Measurements from ENCODE around the gene IMP3.

IMP3 gene

DNA sequence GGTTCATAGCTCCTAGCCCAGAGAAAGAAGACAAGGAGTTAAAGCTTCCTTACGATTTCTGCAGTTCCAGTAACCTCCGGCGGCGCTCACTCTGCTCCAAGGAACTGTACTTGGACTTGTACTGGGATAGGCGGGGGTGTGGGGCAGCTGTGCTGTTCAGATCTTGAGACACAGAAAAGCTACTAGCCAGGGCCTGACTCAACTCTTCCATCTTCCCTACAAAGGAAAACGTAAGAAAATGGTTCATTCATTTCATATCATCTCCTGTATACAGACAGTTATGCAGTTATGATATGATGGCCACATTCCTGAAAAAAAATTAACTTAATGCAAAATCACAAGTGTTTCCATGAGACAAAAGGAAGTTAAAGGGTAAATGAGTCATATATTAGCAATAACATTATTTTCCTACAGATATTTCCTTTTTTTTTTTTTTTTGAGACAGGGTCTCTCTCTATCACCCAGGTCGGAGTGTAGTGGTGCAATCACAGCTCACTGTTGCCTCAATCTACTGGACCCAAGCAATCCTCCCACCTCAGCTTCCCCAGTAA lies 19.1 kb downstream of the IMP3 start:
- no peak for DNase-seq

DNA sequence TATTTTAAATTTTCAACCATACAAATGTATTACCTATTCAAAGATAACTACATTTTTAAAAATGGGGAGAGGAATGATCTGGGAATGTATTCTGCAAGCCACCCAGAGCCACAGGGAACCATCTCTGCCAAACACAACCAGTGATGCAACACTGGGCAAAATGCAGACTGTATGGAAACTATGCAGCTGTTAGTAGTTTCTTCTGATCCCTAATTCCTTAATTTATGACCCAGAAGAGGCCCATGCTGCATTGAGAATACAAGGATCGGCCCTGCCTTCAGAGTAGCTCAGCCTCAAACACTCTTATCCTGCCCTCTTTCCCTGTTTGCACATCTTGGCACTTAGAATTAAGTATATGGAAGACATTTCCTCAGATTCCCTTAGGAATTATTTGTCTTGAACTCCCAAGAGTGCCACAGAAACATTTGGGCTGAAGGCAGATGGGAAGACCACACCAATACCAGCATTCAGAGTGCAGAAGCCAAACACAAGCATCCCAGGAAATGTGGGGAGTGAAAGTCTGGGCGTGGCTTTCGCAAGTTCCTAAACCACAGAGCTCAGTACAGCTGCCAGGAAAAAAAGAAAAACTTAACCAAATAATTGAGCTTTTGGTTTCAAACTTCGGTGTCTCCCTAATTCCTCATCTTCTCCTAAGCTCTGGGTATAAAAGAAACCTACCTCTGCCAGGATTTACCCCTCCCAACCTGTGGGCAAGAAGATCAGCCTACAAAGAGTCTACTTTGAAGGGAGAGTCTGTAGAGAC lies 19.8 kb downstream of the IMP3 start:
- no peak for DNase-seq

DNA sequence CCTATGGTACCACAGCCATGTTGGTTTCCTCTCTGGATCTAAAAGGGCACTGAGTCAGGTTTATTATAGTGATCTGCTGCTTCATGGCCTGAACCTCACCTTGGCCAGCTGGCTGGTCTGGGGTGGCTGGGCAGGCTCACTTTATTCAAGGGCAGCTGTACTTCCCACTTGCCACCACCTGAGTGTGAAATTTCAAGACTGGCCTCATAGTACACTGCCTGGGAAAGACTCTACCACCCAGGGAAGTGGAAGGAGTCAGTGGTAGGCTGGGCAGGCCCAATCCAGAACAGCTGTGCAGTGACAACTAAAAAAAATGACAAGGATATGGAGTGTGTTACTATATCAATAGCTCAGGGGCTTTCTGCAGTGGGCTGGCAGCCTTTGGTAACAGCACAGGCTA lies 23.3 kb downstream of the IMP3 start:
- no peak for DNase-seq

DNA sequence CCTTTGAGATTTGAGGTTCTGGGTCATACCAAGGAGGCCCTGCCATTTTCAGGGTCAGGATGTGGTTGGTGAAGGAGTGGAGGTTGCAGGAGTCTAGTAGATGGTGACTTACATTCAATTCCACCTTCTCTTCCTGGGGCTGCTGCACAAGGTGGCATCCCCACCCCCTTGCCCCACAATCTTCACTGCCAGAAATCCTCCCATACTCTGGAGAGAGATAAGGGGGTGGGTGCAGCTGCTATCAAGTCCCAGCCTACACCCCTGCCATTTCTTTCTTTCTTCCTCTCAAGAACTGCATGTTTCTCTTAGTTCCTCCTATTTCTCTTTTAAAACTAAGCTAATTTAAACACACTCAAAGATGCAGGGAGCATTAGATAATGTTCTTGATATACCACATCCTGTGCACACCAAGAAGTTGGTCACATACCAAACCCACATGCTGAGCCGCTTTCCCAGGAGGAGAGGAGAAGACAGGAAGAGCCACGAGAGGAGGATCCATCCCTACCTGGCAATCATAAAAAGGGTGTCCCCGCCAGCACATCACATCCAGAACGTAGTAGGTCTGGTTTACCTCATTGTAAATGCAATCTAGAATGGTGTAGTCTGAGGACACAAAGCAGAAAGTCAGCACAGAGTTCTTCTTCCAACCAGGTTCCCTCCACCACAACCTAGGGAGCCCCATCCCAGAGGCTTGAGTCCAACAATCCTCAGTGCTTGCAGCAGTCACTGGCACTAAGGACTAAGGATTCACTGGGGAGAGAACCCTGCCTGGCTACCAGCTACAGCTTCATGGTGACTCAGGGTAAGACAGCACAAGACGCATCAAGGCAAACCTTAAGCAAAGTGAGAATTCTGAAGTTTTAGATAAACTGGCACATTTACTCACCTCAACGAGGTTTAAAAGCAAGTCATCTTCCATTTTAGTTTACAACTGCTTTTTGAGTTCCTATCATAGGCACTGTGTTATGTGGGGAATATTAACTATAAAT lies 33.0 kb downstream of the IMP3 start:
- no peak for DNase-seq

DNA sequence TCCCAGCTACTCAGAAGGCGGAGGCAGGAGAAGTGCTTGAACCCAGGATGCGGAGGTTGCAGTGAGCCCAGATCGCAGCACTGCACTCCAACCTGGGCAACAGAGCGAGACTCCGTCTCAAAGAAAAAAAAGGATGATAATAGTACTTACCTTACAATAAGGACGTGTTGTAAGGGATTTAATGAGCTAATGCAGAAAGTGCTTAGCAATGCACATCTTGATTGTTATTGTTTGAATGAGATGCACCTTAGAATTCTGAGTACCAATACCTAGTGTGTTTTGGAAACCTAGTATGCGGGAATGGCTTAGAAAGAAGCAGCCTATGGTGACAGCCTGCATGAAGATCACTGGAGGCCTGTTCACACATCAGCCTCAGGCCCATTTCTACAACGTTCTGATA lies 34.0 kb downstream of the IMP3 start:
- no peak for DNase-seq

DNA sequence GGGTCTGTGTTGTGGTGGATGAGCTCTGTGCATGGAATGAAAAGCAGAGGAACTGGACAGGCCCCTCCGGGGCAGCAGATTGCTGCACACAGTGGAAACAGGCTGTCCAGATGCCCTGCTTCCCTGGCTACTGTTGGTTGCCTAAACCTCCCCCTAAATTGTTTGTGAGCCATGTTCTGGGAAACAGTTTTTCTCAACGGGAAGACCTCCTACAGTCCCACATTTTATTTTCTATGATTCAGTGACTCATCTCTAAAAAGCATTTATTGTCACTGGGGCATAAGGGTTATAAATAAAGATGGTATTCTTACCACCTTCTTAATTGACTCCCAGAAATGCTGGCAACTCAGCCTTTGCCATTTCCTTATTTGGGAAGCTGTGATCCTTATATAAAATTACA lies 40.6 kb downstream of the IMP3 start:
- DNase-seq: no peak

DNA sequence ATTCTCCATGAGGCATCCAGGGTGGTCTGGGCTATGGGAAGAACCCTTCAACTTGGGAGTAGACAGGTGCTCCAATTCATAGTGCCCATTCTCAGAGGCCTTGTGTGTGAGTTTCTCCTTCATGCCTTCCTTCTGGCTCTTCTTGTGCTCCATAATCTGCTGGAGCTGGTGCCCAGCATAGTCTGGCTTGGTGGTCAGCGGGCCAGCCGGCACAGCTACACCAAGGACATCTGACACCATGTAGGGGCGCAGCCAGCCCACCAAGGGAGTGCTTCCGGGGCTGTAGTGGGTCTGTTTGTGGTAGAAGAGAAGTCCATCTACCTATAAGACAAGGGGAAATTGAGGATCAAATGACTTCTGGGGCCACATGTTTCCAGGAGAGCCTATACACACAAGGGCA lies 41.7 kb downstream of the IMP3 start:
- DNase-seq: no peak

DNA sequence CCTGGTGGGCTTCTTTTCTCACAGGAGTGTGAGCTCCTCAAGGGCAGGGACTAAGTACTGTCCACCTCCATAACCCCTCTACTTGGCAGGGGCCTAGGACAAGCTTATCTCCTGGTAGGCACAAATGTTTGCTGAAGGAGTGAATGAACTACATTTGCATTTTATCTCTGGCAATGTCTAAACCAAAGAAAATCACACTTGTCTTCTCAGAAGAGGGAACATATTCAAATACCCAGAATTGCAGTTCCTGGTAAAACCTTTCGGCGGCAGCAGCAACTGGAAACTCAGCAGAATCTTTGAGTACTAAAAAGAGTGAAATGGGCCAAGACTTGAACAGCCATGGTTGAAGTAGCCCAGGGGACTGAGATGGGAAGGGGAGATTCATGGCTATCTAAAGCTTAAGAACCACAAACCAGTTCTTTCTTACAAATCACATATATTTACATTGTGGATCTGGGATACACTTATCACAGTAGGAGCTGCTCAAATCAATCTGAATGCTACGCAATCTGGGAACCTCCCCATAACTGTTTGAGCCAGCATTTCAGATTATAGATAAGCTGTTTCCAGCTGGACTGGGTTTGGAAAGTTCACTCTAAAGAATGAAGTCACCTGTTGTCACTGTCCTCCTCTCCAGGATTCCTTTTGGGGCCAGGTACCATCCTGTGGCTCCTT lies 42.2 kb downstream of the IMP3 start:
- no peak for DNase-seq

DNA sequence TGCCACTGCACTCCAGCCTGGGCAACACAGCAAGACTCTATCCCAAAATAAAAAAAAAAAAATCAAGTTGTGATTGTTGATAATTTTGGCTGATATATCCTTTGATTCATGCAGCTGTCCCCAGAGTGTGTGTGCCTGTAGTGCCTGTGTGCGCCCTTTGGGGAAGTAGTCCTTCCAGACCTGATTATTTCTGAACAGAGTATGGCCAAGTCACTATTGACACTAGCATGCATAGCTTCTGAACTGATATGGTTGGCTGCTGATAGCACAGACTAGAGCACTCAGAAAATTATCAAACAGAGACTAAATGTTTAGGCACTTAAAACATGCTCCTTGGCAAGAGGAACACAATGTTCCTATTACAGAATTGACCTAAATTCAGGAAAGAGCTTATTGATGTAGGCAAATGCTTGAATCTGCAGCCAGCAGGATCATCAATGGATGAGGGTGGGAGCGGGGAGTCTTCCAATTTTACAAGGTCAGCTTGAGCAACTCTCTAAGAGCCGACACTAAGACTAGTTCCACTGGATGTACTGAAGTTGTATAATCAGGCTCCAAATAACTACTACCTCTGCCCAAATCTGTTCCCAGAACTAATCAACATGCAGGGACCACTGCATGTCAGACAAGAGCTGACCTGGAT lies 43.2 kb downstream of the IMP3 start:
- no peak for DNase-seq

DNA sequence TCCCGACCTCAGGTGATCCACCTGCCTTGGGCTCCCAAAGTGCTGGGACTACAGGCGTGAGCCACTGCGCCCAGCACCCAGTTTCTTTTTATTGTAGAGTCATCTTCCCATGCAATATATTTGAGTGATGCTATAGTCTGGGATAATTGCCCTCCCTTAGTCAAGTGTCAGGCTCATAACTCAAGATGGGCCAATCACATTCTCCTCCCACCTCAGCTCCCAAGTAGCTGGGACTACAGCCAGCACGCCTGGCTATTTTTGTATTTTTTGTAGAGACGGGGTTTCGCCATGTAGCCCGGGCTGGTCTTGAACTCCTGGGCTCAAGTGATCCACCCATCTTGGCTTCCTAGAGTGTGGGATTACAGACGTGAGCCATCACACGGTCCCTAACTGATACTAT lies 45.7 kb downstream of the IMP3 start:
- no peak for DNase-seq

DNA sequence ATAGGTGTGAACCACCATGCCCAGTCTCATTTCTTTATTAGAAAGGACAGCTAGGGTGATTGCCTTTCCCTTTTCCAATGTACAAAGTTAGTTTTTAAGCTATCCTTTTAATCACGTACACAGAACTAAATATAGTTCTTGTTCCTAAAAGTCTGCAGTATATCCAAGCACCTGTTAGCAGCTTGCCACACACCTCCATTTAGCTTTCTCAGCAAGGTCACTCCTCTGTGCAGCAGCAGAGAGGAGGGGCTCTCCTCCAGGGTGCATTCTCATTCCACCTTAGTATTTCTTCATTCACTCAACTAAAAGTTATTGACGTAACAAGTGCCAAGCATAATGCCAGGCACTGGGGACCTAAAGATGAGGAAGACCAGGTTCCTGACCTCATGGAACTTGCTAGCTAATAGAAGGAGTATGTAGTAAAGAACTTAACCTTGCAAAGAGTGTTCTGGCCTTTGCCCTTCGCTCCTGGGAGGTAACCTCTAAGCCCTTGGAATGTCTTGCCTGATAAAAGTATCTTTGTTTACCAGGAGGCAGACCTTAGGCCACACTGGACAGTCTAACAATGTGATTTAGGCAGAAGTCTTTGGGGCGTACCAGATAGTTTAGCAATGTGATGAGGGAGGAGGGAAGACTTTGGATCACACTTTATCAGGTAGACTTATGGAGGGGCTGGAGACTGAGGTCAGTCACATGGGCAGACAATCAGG lies 48.2 kb downstream of the IMP3 start:
- no peak for DNase-seq

DNA sequence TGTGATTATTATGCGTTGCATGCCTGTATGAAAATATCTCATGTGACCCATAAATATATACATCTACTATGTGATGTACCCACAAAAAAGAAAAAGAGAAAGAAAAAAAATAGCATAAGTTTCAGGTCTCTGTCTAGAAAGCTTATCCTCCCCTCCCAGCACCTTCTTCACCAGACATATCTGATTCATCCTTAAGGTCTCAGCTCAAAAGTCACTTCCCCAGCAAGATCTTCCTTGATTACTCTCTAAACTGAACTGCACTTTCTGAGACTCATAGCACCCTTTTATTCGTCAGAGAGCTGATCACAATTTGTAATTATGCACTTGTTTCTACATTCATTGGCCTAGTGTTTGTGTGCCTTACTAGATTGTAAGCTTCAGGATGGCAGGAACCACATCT lies 49.8 kb downstream of the IMP3 start:
- DNase-seq: no peak
